Ramos (cell line): ENCODE measurements around the gene LGALS4.
"Not testable (repeated sequence)": the region's sequence is repeated elsewhere in the genome, so short reads cannot be mapped to it uniquely, and the experiment has no call there.

Experiments
- in situ Hi-C: fragments of 300-500 bp; cut with MboI; formaldehyde crosslinking; loops from one replicate; pipeline ENCODE4 v1.14.3; 2022; ENCODE audit warnings: low sequenced_read_pairs; ENCODE audit not compliant: unreplicated experiment

LGALS4 gene

GRCh38 chr19:38778733-38779132 is 34.0 kb downstream of the LGALS4 start:
- in situ Hi-C loops = no loop called here

GRCh38 chr19:38774181-38774950 is 38.4 kb downstream of the LGALS4 start:
- in situ Hi-C loops = no loop called here

DNA sequence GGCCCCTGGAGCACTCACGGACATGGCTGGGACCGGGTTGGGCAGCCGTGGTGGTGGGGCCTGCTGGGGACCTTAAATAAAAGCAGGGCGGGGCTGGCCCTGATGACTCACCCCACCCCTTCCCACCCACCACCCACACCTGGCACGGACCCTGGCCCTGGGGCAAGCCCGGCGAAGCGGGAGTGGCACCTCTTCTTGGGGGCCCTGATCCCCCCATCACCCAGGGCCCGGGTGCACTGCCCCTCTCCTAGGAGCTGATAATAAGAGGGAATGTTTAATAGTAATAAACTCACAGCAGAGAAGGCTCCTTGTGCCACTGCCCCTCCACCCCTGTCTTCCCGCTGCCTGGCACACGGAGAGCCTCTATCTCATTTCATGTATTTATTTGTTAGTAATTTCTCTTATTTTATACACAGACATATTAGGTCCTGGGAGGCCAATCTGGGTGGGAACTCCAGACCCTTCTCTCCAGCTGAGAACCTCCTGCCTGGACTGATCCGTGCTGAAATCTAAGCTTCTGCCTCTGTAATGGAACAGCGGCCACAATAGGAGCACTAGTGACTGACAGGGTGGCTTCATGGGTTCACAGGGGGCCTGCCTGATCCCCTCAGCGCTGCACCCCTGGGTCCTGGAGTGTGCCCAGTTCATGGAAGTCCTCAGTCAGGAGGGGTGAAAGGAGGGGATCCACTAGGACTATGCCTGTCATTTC is 39.1 kb downstream of the LGALS4 start, which contains the start of gene LGALS7:
TSS of gene LGALS7 (minus strand) at position 49 of the 709 bp plus-strand sequence. CDS start at position 24, 25 bp downstream.
- in situ Hi-C loops = no loop called here

DNA sequence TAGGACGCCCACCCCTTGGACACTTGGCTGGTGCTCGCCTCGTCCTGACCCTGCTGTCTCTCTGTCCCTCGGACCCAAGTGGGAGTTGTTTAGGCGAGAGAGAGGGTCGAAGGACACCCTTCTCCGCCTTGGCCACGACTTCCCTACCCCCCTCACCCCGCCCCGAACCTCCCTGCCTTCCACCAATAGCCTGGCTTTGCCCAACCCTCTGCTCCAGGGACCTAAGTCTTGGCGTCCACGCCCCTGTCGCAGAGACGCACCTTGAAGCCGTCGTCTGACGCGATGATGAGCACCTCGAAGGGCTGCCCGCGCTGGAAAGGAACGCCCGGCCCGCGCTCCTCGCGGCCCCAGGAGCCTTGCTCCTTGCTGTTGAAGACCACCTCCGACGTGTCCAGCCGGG is 41.2 kb downstream of the LGALS4 start:
- in situ Hi-C loops = not testable (repeated sequence)

DNA sequence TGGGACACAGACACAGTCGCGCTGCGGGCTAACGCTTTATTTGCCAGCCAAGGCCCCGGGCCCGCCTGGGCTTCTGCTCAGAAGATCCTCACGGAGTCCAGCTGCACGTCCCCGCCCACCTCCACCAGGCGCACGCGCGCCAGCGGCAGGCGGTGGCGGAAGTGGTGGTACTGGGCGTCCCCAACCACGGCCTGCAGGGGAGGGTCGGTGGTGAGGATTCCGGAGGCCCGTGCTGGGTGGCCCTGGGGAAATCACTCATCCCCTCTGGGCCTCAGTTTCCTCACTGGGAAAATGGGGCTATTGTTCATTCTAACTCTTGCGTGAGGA is 41.8 kb downstream of the LGALS4 start:
- in situ Hi-C loops = not testable (repeated sequence)

GRCh38 chr19:38770228-38770948 is 42.4 kb downstream of the LGALS4 start:
- in situ Hi-C loops = not testable (repeated sequence)

DNA sequence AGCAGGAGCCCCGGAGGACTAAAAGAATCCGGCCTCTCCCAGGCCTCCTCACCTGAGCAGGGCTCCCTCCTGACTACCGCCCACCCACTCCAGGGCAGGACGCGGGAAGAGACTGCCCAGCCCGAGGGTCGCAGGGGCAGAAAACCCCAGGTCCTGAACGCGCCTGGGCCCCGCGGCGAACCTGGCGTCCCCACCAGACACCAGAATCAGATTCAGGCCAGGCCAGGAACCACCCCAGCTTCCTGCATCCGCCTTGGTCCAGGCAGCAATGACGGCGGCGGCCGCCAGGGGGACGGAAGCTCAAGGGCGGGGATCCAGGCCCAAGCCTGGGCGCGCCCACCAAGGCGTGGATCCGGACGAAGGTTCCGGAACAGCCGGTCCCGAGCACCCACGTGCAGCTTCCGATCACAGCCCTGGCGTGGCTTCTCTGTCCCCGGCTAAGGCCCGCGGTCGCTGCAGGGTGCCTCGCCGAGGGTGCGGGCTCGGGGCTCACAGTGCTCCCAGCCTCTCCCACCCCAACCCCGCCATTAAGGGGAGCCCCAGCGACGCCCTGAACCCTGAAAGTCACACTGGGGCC is 43.0 kb downstream of the LGALS4 start:
- in situ Hi-C loops = no loop called here

DNA sequence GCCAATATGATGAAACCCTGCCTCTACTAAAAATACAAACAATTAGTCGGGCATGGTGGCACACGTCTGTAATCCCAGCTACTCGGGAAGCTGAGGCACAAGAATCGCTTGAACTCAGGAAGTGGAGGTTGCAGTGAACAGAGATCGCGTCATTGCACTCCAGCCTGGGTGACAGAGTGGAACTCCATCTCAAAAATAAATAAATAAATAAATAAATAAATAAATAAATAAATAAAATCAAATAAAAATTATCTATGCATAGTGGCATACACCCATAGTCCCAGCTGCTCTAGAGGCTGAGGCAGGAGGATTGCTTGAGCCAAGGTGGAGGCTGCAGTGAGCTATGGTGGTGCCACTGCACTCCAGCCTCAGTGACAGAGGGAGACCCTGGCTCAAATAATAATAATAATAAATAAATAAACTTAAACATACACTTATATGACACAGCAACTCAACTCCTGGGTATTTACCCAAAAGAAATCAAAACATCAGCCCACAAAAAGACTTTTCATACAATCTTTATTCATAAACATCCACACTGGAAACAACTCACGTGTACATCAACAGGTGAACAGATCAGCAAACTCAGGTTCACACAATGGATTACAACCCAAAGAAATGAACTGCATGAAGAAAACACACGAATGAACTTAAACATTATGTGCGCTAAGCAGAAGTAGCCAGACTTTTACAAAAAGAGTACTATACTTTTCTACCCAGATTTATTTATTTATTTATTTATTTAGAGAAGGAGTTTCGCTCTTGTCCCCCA is 46.3 kb downstream of the LGALS4 start:
- in situ Hi-C loops = no loop called here

GRCh38 chr19:38765214-38765613 is 47.5 kb downstream of the LGALS4 start:
- in situ Hi-C loops = no loop called here

DNA sequence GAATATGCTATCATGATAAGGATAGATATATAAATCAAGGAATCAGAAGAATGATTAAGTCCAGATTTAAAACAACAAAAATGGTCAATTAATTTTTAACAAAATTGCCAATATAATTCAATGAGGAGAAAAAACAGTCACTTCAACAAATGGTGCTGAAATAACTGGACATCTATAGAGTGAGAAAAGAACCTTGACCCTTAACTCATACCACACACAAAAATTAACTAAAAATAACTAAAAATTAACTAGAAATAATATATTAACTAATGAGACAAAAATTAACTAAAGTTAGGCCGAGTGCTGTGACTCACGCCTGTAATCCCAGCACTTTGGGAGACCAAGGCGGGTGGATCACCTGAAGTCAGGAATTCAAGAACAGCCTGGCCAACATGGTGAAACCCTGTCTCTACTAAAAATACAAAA is 48.9 kb downstream of the LGALS4 start:
- in situ Hi-C loops = no loop called here

DNA sequence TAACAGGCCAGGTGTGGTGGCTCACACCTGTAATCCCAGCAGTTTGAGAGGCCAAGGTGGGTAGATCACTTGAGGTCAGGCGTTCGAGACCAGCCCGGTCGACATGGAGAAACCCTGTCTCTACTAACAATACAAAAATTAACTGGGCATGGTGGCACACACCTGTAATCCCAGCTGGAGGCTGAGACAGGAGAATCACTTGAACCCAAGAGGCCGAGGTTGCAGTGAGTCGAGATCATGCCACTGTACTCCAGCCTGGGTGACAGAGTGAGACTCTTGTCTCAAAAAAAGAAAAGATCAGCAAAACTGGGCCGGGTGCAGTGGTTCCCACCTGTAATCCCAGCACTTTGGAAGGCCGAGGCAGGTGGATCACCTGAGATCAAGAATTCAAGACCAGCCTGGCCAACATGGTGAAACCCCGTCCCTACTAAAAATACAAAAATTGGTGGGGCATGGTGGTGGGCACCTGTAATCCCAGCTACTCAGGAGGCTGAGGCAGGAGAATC is 50.8 kb downstream of the LGALS4 start:
- in situ Hi-C loops = not testable (repeated sequence)

GRCh38 chr19:38760805-38761517 is 51.8 kb downstream of the LGALS4 start:
- in situ Hi-C loops = not testable (repeated sequence)

DNA sequence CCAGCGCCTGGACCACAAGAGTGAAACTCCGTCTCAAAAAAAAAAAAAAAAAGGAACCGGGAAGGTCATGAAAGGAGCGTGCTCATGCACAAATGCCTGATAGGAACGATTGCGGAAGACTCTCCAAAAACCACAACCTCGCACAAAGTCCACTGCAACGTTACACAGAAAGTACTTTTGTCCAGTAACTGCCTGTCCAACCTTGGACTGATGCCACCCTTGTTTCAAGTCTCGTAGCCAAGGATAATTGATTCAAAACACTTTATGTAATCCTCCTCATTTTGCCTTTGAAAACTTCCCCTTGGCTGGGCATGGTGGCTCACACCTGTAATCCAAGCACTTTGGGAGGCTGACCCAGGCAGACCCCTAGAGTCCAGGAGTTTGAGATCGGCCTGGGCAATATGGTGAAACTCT is 53.1 kb downstream of the LGALS4 start:
- in situ Hi-C loops = no loop called here

DNA sequence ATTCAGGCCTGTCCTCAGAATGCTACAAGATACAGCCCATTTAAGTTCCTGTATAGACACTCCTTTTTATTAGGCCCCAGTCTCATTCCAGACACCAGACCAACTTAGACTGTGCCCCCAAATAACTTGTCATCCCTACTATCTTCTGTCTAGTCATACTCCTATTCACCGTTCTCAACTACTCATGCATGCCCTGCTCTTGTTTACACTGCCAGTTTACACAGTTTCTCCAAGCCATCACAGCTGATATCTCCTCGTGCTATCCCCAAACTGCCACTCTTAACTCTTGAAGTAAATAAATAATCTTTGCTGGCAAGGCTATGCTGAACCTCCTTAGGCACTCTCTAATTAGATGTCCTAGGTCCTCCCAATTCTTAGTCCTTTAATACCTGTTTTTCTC is 58.5 kb downstream of the LGALS4 start:
- in situ Hi-C loops = not testable (repeated sequence)

GRCh38 chr19:38753783-38754182 is 59.0 kb downstream of the LGALS4 start:
- in situ Hi-C loops = not testable (repeated sequence)
